ENCODE results near the gene DNAJB5. TPM values are rescaled to one million over a fixed set of nuclear protein-coding genes. Genes with fewer than 3 reads are reported as not detected.

The DNAJB5 gene
- total RNA-seq, 4 donors from 2014 or later, result 2.6 to 7.6 (median 4.7) TPM

DNA sequence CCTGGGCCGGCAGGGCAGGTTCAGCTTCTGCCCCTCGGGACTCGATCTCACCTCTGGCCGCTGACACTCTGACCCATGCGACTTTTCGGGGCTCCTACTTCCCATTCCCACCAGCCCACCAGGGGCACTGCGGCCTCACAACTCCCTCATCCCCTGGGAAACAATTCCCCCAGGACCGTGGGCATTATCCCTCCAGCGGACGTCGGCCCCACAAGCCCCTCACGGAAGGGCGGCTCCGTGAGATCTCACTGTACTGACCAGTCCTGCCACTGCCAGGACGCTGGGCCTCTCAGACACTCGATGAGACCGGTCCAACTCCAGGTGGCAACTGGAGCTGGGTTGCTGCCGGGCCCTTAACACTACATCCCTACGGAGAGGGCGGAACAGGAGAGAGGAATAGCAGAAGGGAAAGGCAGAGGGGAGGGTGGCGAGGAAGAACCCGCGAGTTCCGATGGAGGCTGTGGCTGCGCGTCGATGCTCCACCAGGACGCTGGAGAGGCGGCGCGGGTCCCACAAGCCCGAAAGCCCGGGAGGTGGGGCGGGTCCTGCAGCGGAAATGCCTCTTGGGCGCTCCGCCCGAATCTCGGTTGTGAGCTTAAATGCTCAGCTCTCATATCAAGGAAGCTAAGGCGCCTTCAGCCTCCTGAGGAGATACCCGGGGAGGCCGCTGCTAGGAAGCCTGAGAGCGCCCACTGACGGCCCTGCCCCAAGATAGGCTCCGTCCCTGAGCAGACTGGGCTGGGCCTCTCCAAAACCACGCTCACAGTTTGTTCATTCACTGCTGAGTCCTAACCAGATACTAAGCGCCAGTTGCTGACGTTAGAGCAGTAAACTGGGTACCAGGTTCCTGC is 46.5 kb downstream of the DNAJB5 start:
- H3K27me3 ChIP-seq, result no peaks in the 10 kb centered on the region
- H3K4me1 ChIP-seq, result no peaks in the 10 kb centered on the region
- no peaks in the 10 kb centered on the region for H3K9me3 ChIP-seq
- H3K36me3 ChIP-seq, result peaks cover 0 to 5% (median 0%) of the 10 kb centered on the region in 3 donors
- H3K4me3 ChIP-seq, result peak overlapping the region in 3 of 4 donors; percentile 8 to 28 (median 18)
- H3K27ac ChIP-seq, result no peak overlapping the region
- DNase-seq, result peak in 2 of 3 donors; percentile 22 to 55
- TF ChIP-seq, protein P1, sequence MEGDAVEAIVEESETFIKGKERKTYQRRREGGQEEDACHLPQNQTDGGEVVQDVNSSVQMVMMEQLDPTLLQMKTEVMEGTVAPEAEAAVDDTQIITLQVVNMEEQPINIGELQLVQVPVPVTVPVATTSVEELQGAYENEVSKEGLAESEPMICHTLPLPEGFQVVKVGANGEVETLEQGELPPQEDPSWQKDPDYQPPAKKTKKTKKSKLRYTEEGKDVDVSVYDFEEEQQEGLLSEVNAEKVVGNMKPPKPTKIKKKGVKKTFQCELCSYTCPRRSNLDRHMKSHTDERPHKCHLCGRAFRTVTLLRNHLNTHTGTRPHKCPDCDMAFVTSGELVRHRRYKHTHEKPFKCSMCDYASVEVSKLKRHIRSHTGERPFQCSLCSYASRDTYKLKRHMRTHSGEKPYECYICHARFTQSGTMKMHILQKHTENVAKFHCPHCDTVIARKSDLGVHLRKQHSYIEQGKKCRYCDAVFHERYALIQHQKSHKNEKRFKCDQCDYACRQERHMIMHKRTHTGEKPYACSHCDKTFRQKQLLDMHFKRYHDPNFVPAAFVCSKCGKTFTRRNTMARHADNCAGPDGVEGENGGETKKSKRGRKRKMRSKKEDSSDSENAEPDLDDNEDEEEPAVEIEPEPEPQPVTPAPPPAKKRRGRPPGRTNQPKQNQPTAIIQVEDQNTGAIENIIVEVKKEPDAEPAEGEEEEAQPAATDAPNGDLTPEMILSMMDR (IDR thresholded peaks at IDR 0.05), result no peak
- no peak for TF ChIP-seq POLR2A (IDR thresholded peaks at IDR 0.05)

DNA sequence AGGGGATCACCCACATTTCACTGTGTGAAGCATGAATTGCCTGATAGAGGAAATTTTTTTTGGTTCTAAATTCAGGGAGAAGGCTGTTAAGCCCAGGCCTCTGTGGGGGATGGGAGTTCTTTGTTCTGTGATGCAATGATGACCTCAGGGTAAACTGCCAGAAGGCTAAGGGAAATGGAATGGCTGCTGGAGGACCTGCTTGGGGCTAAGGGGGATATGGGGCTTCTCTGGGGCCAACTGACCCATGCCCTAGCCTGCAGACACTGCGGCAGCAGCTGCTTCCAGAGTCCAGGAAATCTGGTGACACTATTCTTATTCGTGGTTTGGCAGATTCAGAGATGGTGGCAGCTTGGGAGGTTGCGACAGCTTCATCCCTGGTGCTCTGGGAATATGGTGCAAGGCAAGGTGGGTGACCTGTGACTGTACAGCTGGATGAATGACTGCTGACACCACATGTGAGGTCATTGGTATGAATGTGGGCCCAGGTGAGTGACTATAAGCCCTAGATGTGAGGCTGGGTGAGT is 52.6 kb downstream of the DNAJB5 start:
- H3K4me1 ChIP-seq, result no peaks in the 10 kb centered on the region
- TF ChIP-seq, protein P1 (IDR thresholded peaks at IDR 0.05), result no peak
- TF ChIP-seq POLR2A (IDR thresholded peaks at IDR 0.05), result no peak
- DNase-seq, result no peak
- no peak overlapping the region for H3K4me3 ChIP-seq
- no peaks in the 10 kb centered on the region for H3K9me3 ChIP-seq
- H3K27ac ChIP-seq, result no peak overlapping the region
- H3K27me3 ChIP-seq, result no peaks in the 10 kb centered on the region
- peaks cover 0 to 27% (median 0%) of the 10 kb centered on the region in 3 donors for H3K36me3 ChIP-seq

DNA sequence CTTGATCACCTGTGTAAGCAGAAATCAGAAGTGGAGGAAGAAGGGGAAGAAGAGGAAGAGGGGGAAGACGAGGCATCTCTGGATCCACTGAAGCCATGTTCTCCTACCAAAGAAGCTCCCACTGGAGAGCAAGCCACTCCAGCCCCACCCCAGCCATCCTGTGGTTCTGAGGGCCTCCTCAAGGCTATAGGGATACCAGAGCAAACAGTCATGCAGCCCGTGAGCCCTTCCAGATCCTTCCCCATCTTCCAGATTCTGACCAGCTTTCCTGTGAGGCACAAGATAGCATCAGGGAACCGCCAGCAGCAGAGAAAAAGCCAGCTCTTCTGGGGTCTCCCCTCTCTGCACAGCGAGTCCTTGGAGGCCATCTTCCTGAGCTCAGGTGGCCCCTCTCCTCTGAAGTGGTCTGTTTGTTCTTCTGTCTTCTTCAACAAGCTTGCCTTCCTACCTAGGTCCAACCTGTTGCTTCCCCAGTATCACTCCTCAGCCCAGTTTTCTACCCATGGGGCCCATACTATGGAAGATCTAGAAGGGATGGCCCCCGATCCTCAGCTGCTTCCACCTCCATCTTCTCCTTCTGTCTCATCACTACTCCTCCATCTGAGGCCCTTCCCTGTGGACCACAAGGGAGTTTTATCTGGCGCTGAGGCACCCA is 53.5 kb downstream of the DNAJB5 start:
- DNase-seq, result no peak
- Histone ChIP-seq H3K27me3 (no peaks in the 10 kb centered on the region), H3K27ac (no peak overlapping the region), H3K36me3 (peaks cover 0 to 27% (median 0%) of the 10 kb centered on the region in 3 donors), H3K9me3 (no peaks in the 10 kb centered on the region), H3K4me3 (no peak overlapping the region), H3K4me1 (no peaks in the 10 kb centered on the region)
- TF ChIP-seq, protein P1 (IDR thresholded peaks at IDR 0.05), result no peak
- TF ChIP-seq POLR2A (IDR thresholded peaks at IDR 0.05), result no peak

DNA sequence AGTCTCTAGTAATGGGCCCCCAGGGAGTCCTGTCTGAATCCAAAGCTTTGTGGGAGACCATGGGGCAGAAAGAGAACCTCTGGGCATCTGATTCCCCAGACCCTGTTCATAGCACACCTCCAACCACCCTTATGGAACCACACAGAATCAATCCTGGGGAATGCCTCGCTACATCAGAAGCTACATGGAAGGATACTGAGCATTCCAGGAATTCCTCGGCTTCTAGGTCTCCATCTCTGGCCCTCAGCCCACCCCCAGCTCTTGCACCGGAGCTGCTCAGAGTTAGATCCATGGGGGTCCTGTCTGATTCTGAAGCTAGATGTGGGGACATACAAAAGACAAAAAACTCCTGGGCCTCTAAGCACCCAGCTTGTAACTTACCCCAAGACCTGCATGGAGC is 54.5 kb downstream of the DNAJB5 start:
- H3K9me3 ChIP-seq, result no peaks in the 10 kb centered on the region
- H3K36me3 ChIP-seq, result peaks cover 0 to 33% (median 0%) of the 10 kb centered on the region in 3 donors
- H3K4me3 ChIP-seq, result no peak overlapping the region
- no peaks in the 10 kb centered on the region for H3K4me1 ChIP-seq
- no peak for TF ChIP-seq POLR2A (IDR thresholded peaks at IDR 0.05)
- TF ChIP-seq, protein P1 (IDR thresholded peaks at IDR 0.05), result no peak
- H3K27ac ChIP-seq, result no peak overlapping the region
- no peak for DNase-seq
- H3K27me3 ChIP-seq, result no peaks in the 10 kb centered on the region

Other genes with a start within 250 kb of the DNAJB5 start
- gene PHF24, start 31.5 kb upstream of the DNAJB5 start, total RNA-seq, result under 1 TPM in 1 of 4 donors, not detected in 3; 0.76 TPM
- gene VCP, start 82.9 kb downstream of the DNAJB5 start, total RNA-seq, result 100 to 1,000 TPM; 124 to 244 (median 150) TPM
- gene FANCG, start 90.2 kb downstream of the DNAJB5 start, total RNA-seq, result 10 to 100 TPM; 14.4 to 40.4 (median 22.2) TPM
- gene PIGO, start 106.8 kb downstream of the DNAJB5 start, total RNA-seq, result 10 to 100 TPM; 14.9 to 30.5 (median 27.0) TPM
- gene STOML2, start 113.4 kb downstream of the DNAJB5 start, total RNA-seq, result 100 to 1,000 TPM in 1 of 4 donors, 10 to 100 TPM in 3; 54.1 to 104 (median 88.7) TPM
- 10 to 100 TPM in 3 of 4 donors, 1 to 10 TPM in 1; 4.1 to 31.5 (median 22.6) TPM for gene ATOSB, start 126.1 kb downstream of the DNAJB5 start, total RNA-seq
- 10 to 100 TPM; 44.5 to 72.9 (median 48.6) TPM for gene UNC13B, start 172.3 kb downstream of the DNAJB5 start, total RNA-seq

Measured in Peyer's patch (tissue), 4 donors.